ENCODE measurements around the gene MAPK6.

DNA sequence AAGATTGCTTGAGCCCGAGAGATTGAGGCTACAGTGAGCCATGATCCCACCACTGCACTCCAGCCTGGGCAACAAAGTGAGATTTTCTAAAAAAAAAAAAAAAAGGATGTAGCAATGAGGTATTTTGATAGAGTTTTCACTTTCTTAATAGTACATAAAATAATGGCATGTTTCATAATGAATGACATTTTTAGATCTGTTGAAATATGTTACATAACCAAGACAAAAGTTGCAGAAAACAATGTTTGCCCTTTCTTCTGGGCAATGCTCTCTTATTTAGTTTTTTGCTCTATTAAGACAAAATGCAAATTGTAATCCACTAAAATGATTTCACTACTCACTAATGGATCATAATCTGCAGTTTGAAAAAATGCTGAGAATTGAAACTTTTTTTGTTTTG, 4.4 kb upstream of the MAPK6 start:
- TF ChIP-seq, protein P1, sequence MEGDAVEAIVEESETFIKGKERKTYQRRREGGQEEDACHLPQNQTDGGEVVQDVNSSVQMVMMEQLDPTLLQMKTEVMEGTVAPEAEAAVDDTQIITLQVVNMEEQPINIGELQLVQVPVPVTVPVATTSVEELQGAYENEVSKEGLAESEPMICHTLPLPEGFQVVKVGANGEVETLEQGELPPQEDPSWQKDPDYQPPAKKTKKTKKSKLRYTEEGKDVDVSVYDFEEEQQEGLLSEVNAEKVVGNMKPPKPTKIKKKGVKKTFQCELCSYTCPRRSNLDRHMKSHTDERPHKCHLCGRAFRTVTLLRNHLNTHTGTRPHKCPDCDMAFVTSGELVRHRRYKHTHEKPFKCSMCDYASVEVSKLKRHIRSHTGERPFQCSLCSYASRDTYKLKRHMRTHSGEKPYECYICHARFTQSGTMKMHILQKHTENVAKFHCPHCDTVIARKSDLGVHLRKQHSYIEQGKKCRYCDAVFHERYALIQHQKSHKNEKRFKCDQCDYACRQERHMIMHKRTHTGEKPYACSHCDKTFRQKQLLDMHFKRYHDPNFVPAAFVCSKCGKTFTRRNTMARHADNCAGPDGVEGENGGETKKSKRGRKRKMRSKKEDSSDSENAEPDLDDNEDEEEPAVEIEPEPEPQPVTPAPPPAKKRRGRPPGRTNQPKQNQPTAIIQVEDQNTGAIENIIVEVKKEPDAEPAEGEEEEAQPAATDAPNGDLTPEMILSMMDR (conservative IDR thresholded peaks at IDR 0.05): no peak
- TF ChIP-seq ZFX (IDR thresholded peaks at IDR 0.05): no peak
